Muscle of leg (tissue), 11 donors: ENCODE results near the gene CYP26A1. TPM values are rescaled to one million over a fixed set of nuclear protein-coding genes. Genes with fewer than 3 reads are reported as not detected.
"Not testable (repeated sequence)": the region's sequence is repeated elsewhere in the genome, so short reads cannot be mapped to it uniquely, and the experiment has no call there.

Source experiments
- DNase-seq: peaks from one replicate; pipeline ENCODE4 v3.0.0; 2013
- H3K27ac ChIP-seq: one replicate; pipeline ENCODE4 v1.5.1; 2013; ENCODE audit warnings: mild to moderate bottlenecking, low read length, control low read depth
- H3K27me3 ChIP-seq: one replicate; pipeline ENCODE4 v1.6.1; 2013; ENCODE audit warnings: low read length; ENCODE audit not compliant: control insufficient read depth, insufficient read depth
- H3K36me3 ChIP-seq: one replicate; pipeline ENCODE4 v1.6.1; 2013; ENCODE audit warnings: low read length; ENCODE audit not compliant: control insufficient read depth, insufficient read depth
- H3K4me1 ChIP-seq: one replicate; pipeline ENCODE4 v1.6.1; 2013; ENCODE audit warnings: low read length; ENCODE audit not compliant: control insufficient read depth, insufficient read depth
- H3K4me3 ChIP-seq: one replicate; pipeline ENCODE4 v1.5.1; 2013; ENCODE audit warnings: low read length, control low read depth
- H3K9me3 ChIP-seq: replicated peaks from 2 replicates; pipeline ENCODE4 v1.6.1; 2013; ENCODE audit warnings: low read depth, low read length; ENCODE audit not compliant: control insufficient read depth
- WGBS: methylation state at CpG from one replicate; pipeline ENCODE4 v1.1.5; 2013; ENCODE audit warnings: missing lambda C conversion rate; ENCODE audit not compliant: insufficient coverage; 5-methylcytosine and 5-hydroxymethylcytosine counted together
- polyA plus RNA-seq, 8 donors: library from polyadenylated mRNA; unstranded; fragments of 120-200 nt; gene quantifications; one replicate each; pipeline versions ENCODE4 v1.2.1 to v1.2.3, GENCODE V29; 2013; ENCODE audit warnings: inconsistent platforms in 1 of 8, low replicate concordance in 1 of 8; ENCODE audit not compliant: insufficient read length in 8 of 8, insufficient read depth in 1 of 8
- total RNA-seq: library from RNA; stranded (reverse); fragments of 120-200 nt; gene quantifications from one replicate; pipeline ENCODE4 v1.2.4, GENCODE V29; 2013

The CYP26A1 gene
- total and polyA plus RNA-seq, 9 donors, result 0.23 to 1.8 (median 0.87) TPM; not detected in 1

GRCh38 chr10:93091960-93092359 is 18.3 kb downstream of the CYP26A1 start:
- Histone ChIP-seq H3K27me3 (no peaks in the 10 kb centered on the region), H3K27ac (no peak overlapping the region)

GRCh38 chr10:93095225-93095624 is 21.5 kb downstream of the CYP26A1 start:
- DNase-seq, result no peak
- 40% methylated on average over 1 of the region's 1 CpG for WGBS
- H3K27me3 ChIP-seq, result no peaks in the 10 kb centered on the region
- no peaks in the 10 kb centered on the region for H3K4me1 ChIP-seq
- H3K36me3 ChIP-seq, result no peaks in the 10 kb centered on the region
- no peak overlapping the region for H3K4me3 ChIP-seq
- H3K27ac ChIP-seq, result no peak overlapping the region
- H3K9me3 ChIP-seq, result no peaks in the 10 kb centered on the region

More at GRCh38 chr10:93091960-93092359, 18.3 kb downstream of the CYP26A1 start:
- Histone ChIP-seq H3K36me3 (no peaks in the 10 kb centered on the region), H3K9me3 (no peaks in the 10 kb centered on the region), H3K4me3 (no peak overlapping the region), H3K4me1 (no peaks in the 10 kb centered on the region)
- DNase-seq, result no peak
- no CpG with 5 or more reads among the region's 3 CpGs for WGBS

- no peaks in the 10 kb centered on the region for H3K36me3 ChIP-seq
- H3K27me3 ChIP-seq, result no peaks in the 10 kb centered on the region
- H3K27ac ChIP-seq, result no peak overlapping the region
- no peak overlapping the region for H3K4me3 ChIP-seq
- 46% methylated on average over 4 of the region's 5 CpGs for WGBS
- no peaks in the 10 kb centered on the region for H3K4me1 ChIP-seq
- no peaks in the 10 kb centered on the region for H3K9me3 ChIP-seq
- no peak for DNase-seq
These were observed 23.2 kb downstream of the CYP26A1 start for GRCh38 chr10:93096901-93097300.

- Histone ChIP-seq H3K4me3 (no peak overlapping the region), H3K27ac (no peak overlapping the region), H3K27me3 (no peaks in the 10 kb centered on the region), H3K36me3 (no peaks in the 10 kb centered on the region), H3K9me3 (no peaks in the 10 kb centered on the region), H3K4me1 (no peaks in the 10 kb centered on the region)
- no peak for DNase-seq
- WGBS, result 77% methylated on average over 5 of the region's 9 CpGs
These were observed 23.7 kb downstream of the CYP26A1 start for GRCh38 chr10:93097386-93097785.

GRCh38 chr10:93098816-93099215 is 25.1 kb downstream of the CYP26A1 start:
- no peak for DNase-seq
- no peak overlapping the region for H3K27ac ChIP-seq
- no peaks in the 10 kb centered on the region for H3K36me3 ChIP-seq
- no peak overlapping the region for H3K4me3 ChIP-seq
- H3K27me3 ChIP-seq, result no peaks in the 10 kb centered on the region
- WGBS, result 100% methylated on average over 1 of the region's 3 CpGs
- no peaks in the 10 kb centered on the region for H3K4me1 ChIP-seq
- no peaks in the 10 kb centered on the region for H3K9me3 ChIP-seq

GRCh38 chr10:93099670-93100069 is 26.0 kb downstream of the CYP26A1 start:
- no peaks in the 10 kb centered on the region for H3K9me3 ChIP-seq
- no peak for DNase-seq
- H3K4me1 ChIP-seq, result no peaks in the 10 kb centered on the region
- no peak overlapping the region for H3K4me3 ChIP-seq
- no peaks in the 10 kb centered on the region for H3K27me3 ChIP-seq
- no peaks in the 10 kb centered on the region for H3K36me3 ChIP-seq
- H3K27ac ChIP-seq, result no peak overlapping the region
- WGBS, result 84% methylated on average over 6 of the region's 7 CpGs

GRCh38 chr10:93101148-93101547 is 27.5 kb downstream of the CYP26A1 start:
- WGBS, result no CpG with 5 or more reads among the region's 3 CpGs
- not testable (repeated sequence) for DNase-seq

GRCh38 chr10:93103953-93104352 is 30.3 kb downstream of the CYP26A1 start:
- no CpG with 5 or more reads among the region's 1 CpG for WGBS
- Histone ChIP-seq H3K9me3 (no peaks in the 10 kb centered on the region), H3K4me1 (no peaks in the 10 kb centered on the region), H3K27me3 (no peaks in the 10 kb centered on the region), H3K27ac (no peak overlapping the region), H3K36me3 (no peaks in the 10 kb centered on the region), H3K4me3 (no peak overlapping the region)
- no peak for DNase-seq

More at GRCh38 chr10:93101148-93101547, 27.5 kb downstream of the CYP26A1 start:
- H3K4me3 ChIP-seq, H3K4me1 ChIP-seq, H3K27ac ChIP-seq, H3K9me3 ChIP-seq, H3K27me3 ChIP-seq, H3K36me3 ChIP-seq: not testable (repeated sequence)

GRCh38 chr10:93106631-93107072 is 33.0 kb downstream of the CYP26A1 start:
- no peak overlapping the region for H3K4me3 ChIP-seq
- 63% methylated on average over 2 of the region's 2 CpGs for WGBS
- no peak for DNase-seq

GRCh38 chr10:93110472-93111146 is 36.9 kb downstream of the CYP26A1 start:
- H3K27ac ChIP-seq, result no peak overlapping the region
- H3K9me3 ChIP-seq, result no peaks in the 10 kb centered on the region
- peaks cover 4% of the 10 kb centered on the region for H3K27me3 ChIP-seq
- WGBS, result no CpG with 5 or more reads among the region's 3 CpGs
- H3K4me3 ChIP-seq, result no peak overlapping the region
- DNase-seq, result no peak
- no peaks in the 10 kb centered on the region for H3K4me1 ChIP-seq
- no peaks in the 10 kb centered on the region for H3K36me3 ChIP-seq

More at GRCh38 chr10:93106631-93107072, 33.0 kb downstream of the CYP26A1 start:
- Histone ChIP-seq H3K36me3 (no peaks in the 10 kb centered on the region), H3K27me3 (no peaks in the 10 kb centered on the region), H3K4me1 (no peaks in the 10 kb centered on the region), H3K9me3 (no peaks in the 10 kb centered on the region), H3K27ac (no peak overlapping the region)
